Stimulated activated CD4-positive, alpha-beta T cell treated with anti-CD3 and anti-CD28 coated beads, Interleukin-12 subunit alpha, Interleukin-12 subunit beta, amount 100 ng/mL, for 4 hours (primary cell): ENCODE data around the gene HYKK.
"Not testable (repeated sequence)": the region's sequence is repeated elsewhere in the genome, so short reads cannot be mapped to it uniquely, and the experiment has no call there.

Experiments
- DNase-seq: peaks from one replicate; pipeline ENCODE4 v3.0.0-alpha.2; 2020

The HYKK gene

GRCh38 chr15:78540141-78540870, 32.9 kb downstream of the HYKK start, which contains the start of gene PSMA4:
TSS of gene PSMA4 (plus strand) at chr15:78540444. CDS start at chr15:78541928, 1,484 bp downstream.
- peak; percentile 94 for DNase-seq

GRCh38 chr15:78540871-78541743, 33.7 kb downstream of the HYKK start:
- no peak for DNase-seq

GRCh38 chr15:78541744-78542034, 34.3 kb downstream of the HYKK start:
- no peak for DNase-seq

- no peak for DNase-seq
Measured at GRCh38 chr15:78542647-78543046, 35.3 kb downstream of the HYKK start.

- no peak for DNase-seq
Measured at GRCh38 chr15:78550194-78550593, 42.8 kb downstream of the HYKK start.

- DNase-seq: no peak
Measured at GRCh38 chr15:78550815-78551214, 43.4 kb downstream of the HYKK start.

GRCh38 chr15:78551902-78552301, 44.5 kb downstream of the HYKK start:
- DNase-seq: no peak

- no peak for DNase-seq
Measured at GRCh38 chr15:78552597-78552996, 45.2 kb downstream of the HYKK start.

GRCh38 chr15:78560201-78560600, 52.8 kb downstream of the HYKK start:
- DNase-seq: not testable (repeated sequence)

- no peak for DNase-seq
Measured at GRCh38 chr15:78561490-78561889, 54.1 kb downstream of the HYKK start.

GRCh38 chr15:78563092-78563491, 55.7 kb downstream of the HYKK start:
- no peak for DNase-seq

GRCh38 chr15:78564743-78565096, 57.3 kb downstream of the HYKK start:
- DNase-seq: no peak

- peak; percentile 84 for DNase-seq
Measured at GRCh38 chr15:78565097-78565950, 57.9 kb downstream of the HYKK start, which contains the start of gene CHRNA5. TSS of gene CHRNA5 (plus strand) at chr15:78565520. CDS start at chr15:78565720, 200 bp downstream.

GRCh38 chr15:78565951-78566774, 58.8 kb downstream of the HYKK start:
- no peak for DNase-seq

- DNase-seq: no peak
Measured at GRCh38 chr15:78567531-78567930, 60.2 kb downstream of the HYKK start.

GRCh38 chr15:78570710-78571109, 63.3 kb downstream of the HYKK start:
- no peak for DNase-seq

- DNase-seq: no peak
Measured at GRCh38 chr15:78571382-78571781, 64.0 kb downstream of the HYKK start.

GRCh38 chr15:78573416-78573815, 66.0 kb downstream of the HYKK start:
- DNase-seq: no peak

GRCh38 chr15:78574944-78575343, 67.6 kb downstream of the HYKK start:
- DNase-seq: no peak
